ENCODE results near the gene SSH2.
"Not testable (repeated sequence)": the region's sequence is repeated elsewhere in the genome, so short reads cannot be mapped to it uniquely, and the experiment has no call there.

SSH2 gene

GRCh38 chr17:29949696-29950095, 19.7 kb upstream of the SSH2 start:
- Histone ChIP-seq H3K9ac (ENCODE audit: low read depth, low read length) (no peak overlapping the region), H3K36me3 (ENCODE audit: control insufficient read depth, insufficient read depth, low read length) (no peaks in the 10 kb centered on the region), H3K27me3 (ENCODE audit: control insufficient read depth, insufficient read depth, low read length) (no peaks in the 10 kb centered on the region), H3K4me1 (ENCODE audit: control insufficient read depth, insufficient read depth, low read length) (no peaks in the 10 kb centered on the region), H3K4me3 (ENCODE audit: low read depth, low read length) (no peak overlapping the region), H3K9me3 (ENCODE audit: control insufficient read depth, insufficient read depth, low read length) (no peaks in the 10 kb centered on the region)

- H3K9ac ChIP-seq (ENCODE audit: low read depth, low read length), result no peak overlapping the region
- no peaks in the 10 kb centered on the region for H3K27me3 ChIP-seq (ENCODE audit: control insufficient read depth, insufficient read depth, low read length)
- H3K9me3 ChIP-seq (ENCODE audit: control insufficient read depth, insufficient read depth, low read length), result no peaks in the 10 kb centered on the region
- no peaks in the 10 kb centered on the region for H3K4me1 ChIP-seq (ENCODE audit: control insufficient read depth, insufficient read depth, low read length)
- no peaks in the 10 kb centered on the region for H3K36me3 ChIP-seq (ENCODE audit: control insufficient read depth, insufficient read depth, low read length)
- no peak overlapping the region for H3K4me3 ChIP-seq (ENCODE audit: low read depth, low read length)
Observed at GRCh38 chr17:29948448-29949215, 18.6 kb upstream of the SSH2 start.

GRCh38 chr17:29945281-29945680, 15.3 kb upstream of the SSH2 start:
- no peak overlapping the region for H3K4me3 ChIP-seq (ENCODE audit: low read depth, low read length)
- no peaks in the 10 kb centered on the region for H3K27me3 ChIP-seq (ENCODE audit: control insufficient read depth, insufficient read depth, low read length)
- H3K4me1 ChIP-seq (ENCODE audit: control insufficient read depth, insufficient read depth, low read length), result no peaks in the 10 kb centered on the region
- H3K36me3 ChIP-seq (ENCODE audit: control insufficient read depth, insufficient read depth, low read length), result no peaks in the 10 kb centered on the region
- no peak overlapping the region for H3K9ac ChIP-seq (ENCODE audit: low read depth, low read length)
- H3K9me3 ChIP-seq (ENCODE audit: control insufficient read depth, insufficient read depth, low read length), result no peaks in the 10 kb centered on the region

GRCh38 chr17:29941334-29941733, 11.3 kb upstream of the SSH2 start, which contains the start of gene EFCAB5:
TSS of gene EFCAB5 (plus strand) at chr17:29941634. CDS start at chr17:29941797, 163 bp downstream.
- no peaks in the 10 kb centered on the region for H3K36me3 ChIP-seq (ENCODE audit: control insufficient read depth, insufficient read depth, low read length)
- H3K4me1 ChIP-seq (ENCODE audit: control insufficient read depth, insufficient read depth, low read length), result no peaks in the 10 kb centered on the region
- H3K27me3 ChIP-seq (ENCODE audit: control insufficient read depth, insufficient read depth, low read length), result no peaks in the 10 kb centered on the region
- no peak within 1 kb of the TSS for H3K9ac ChIP-seq (ENCODE audit: low read depth, low read length)
- no peaks in the 10 kb centered on the region for H3K9me3 ChIP-seq (ENCODE audit: control insufficient read depth, insufficient read depth, low read length)
- H3K4me3 ChIP-seq (ENCODE audit: low read depth, low read length), result no peak within 1 kb of the TSS

GRCh38 chr17:29936724-29937123, 6.7 kb upstream of the SSH2 start:
- Histone ChIP-seq H3K9me3 (ENCODE audit: control insufficient read depth, insufficient read depth, low read length) (no peaks in the 10 kb centered on the region), H3K27me3 (ENCODE audit: control insufficient read depth, insufficient read depth, low read length) (no peaks in the 10 kb centered on the region), H3K4me1 (ENCODE audit: control insufficient read depth, insufficient read depth, low read length) (no peaks in the 10 kb centered on the region), H3K9ac (ENCODE audit: low read depth, low read length) (no peak overlapping the region), H3K4me3 (ENCODE audit: low read depth, low read length) (no peak overlapping the region), H3K36me3 (ENCODE audit: control insufficient read depth, insufficient read depth, low read length) (no peaks in the 10 kb centered on the region)

- H3K36me3 ChIP-seq (ENCODE audit: control insufficient read depth, insufficient read depth, low read length); H3K27me3 ChIP-seq (ENCODE audit: control insufficient read depth, insufficient read depth, low read length); H3K9me3 ChIP-seq (ENCODE audit: control insufficient read depth, insufficient read depth, low read length); H3K4me3 ChIP-seq (ENCODE audit: low read depth, low read length); H3K4me1 ChIP-seq (ENCODE audit: control insufficient read depth, insufficient read depth, low read length); H3K9ac ChIP-seq (ENCODE audit: low read depth, low read length): not testable (repeated sequence)
Observed at GRCh38 chr17:29935909-29936308, 5.9 kb upstream of the SSH2 start.

GRCh38 chr17:29933379-29933778, 3.4 kb upstream of the SSH2 start:
- peaks cover 7% of the 10 kb centered on the region for H3K4me1 ChIP-seq (ENCODE audit: control insufficient read depth, insufficient read depth, low read length)

GRCh38 chr17:29931231-29931932, 1.4 kb upstream of the SSH2 start:
- Histone ChIP-seq H3K36me3 (ENCODE audit: control insufficient read depth, insufficient read depth, low read length) (no peaks in the 10 kb centered on the region), H3K4me1 (ENCODE audit: control insufficient read depth, insufficient read depth, low read length) (peaks cover 8% of the 10 kb centered on the region), H3K27me3 (ENCODE audit: control insufficient read depth, insufficient read depth, low read length) (no peaks in the 10 kb centered on the region), H3K9ac (ENCODE audit: low read depth, low read length) (no peak overlapping the region), H3K4me3 (ENCODE audit: low read depth, low read length) (peak overlapping the region; percentile 93), H3K9me3 (ENCODE audit: control insufficient read depth, insufficient read depth, low read length) (no peaks in the 10 kb centered on the region)

More at GRCh38 chr17:29933379-29933778, 3.4 kb upstream of the SSH2 start:
- H3K27me3 ChIP-seq (ENCODE audit: control insufficient read depth, insufficient read depth, low read length), result no peaks in the 10 kb centered on the region
- H3K9ac ChIP-seq (ENCODE audit: low read depth, low read length), result no peak overlapping the region
- H3K9me3 ChIP-seq (ENCODE audit: control insufficient read depth, insufficient read depth, low read length), result no peaks in the 10 kb centered on the region
- H3K36me3 ChIP-seq (ENCODE audit: control insufficient read depth, insufficient read depth, low read length), result no peaks in the 10 kb centered on the region
- no peak overlapping the region for H3K4me3 ChIP-seq (ENCODE audit: low read depth, low read length)

- Histone ChIP-seq H3K4me3 (ENCODE audit: low read depth, low read length) (peak overlapping the region; percentile 93), H3K9ac (ENCODE audit: low read depth, low read length) (no peak overlapping the region)
Observed at GRCh38 chr17:29930409-29931010, 482 bp upstream of the SSH2 start.

GRCh38 chr17:29929006-29929532, 959 bp downstream of the SSH2 start:
- H3K4me1 ChIP-seq (ENCODE audit: control insufficient read depth, insufficient read depth, low read length), result peaks cover 8% of the 10 kb centered on the region
- H3K4me3 ChIP-seq (ENCODE audit: low read depth, low read length), result peak overlapping the region; percentile 93
- no peaks in the 10 kb centered on the region for H3K36me3 ChIP-seq (ENCODE audit: control insufficient read depth, insufficient read depth, low read length)
- H3K9ac ChIP-seq (ENCODE audit: low read depth, low read length), result peak overlapping the region; percentile 63
- H3K27me3 ChIP-seq (ENCODE audit: control insufficient read depth, insufficient read depth, low read length), result no peaks in the 10 kb centered on the region
- no peaks in the 10 kb centered on the region for H3K9me3 ChIP-seq (ENCODE audit: control insufficient read depth, insufficient read depth, low read length)

More at GRCh38 chr17:29930409-29931010, 482 bp upstream of the SSH2 start:
- Histone ChIP-seq H3K27me3 (ENCODE audit: control insufficient read depth, insufficient read depth, low read length) (no peaks in the 10 kb centered on the region), H3K4me1 (ENCODE audit: control insufficient read depth, insufficient read depth, low read length) (peaks cover 8% of the 10 kb centered on the region), H3K9me3 (ENCODE audit: control insufficient read depth, insufficient read depth, low read length) (no peaks in the 10 kb centered on the region), H3K36me3 (ENCODE audit: control insufficient read depth, insufficient read depth, low read length) (no peaks in the 10 kb centered on the region)

GRCh38 chr17:29927546-29927945, 2.5 kb downstream of the SSH2 start:
- H3K4me3 ChIP-seq (ENCODE audit: low read depth, low read length), result no peak overlapping the region
- H3K27me3 ChIP-seq (ENCODE audit: control insufficient read depth, insufficient read depth, low read length), result no peaks in the 10 kb centered on the region
- peaks cover 8% of the 10 kb centered on the region for H3K4me1 ChIP-seq (ENCODE audit: control insufficient read depth, insufficient read depth, low read length)
- H3K9me3 ChIP-seq (ENCODE audit: control insufficient read depth, insufficient read depth, low read length), result no peaks in the 10 kb centered on the region
- H3K9ac ChIP-seq (ENCODE audit: low read depth, low read length), result no peak overlapping the region
- H3K36me3 ChIP-seq (ENCODE audit: control insufficient read depth, insufficient read depth, low read length), result no peaks in the 10 kb centered on the region

Measured in iPS-15b (cell line).